AG04450 (cell line): Measurements from ENCODE around the gene CDK14. TPM values are rescaled to one million over a fixed set of nuclear protein-coding genes. Genes with fewer than 3 reads are reported as not detected.
A peak's percentile ranks its signal among the peaks of the same experiment; 100 is the strongest.

Experiments
- CTCF ChIA-PET: fragments of 300-600, 350-600 bp; formaldehyde crosslinking; extraction: SDS; loops from one replicate; lab custom pipeline; 2022; ENCODE audit warnings: antibody characterized with exemption, inconsistent platforms; lab: Charles Lee
- POLR2A ChIA-PET: fragments of 350-600 bp; formaldehyde crosslinking; extraction: SDS; loops from one replicate; lab custom pipeline; 2021; ENCODE audit warnings: antibody characterized with exemption, inconsistent platforms; lab: Yijun Ruan, JAX
- DNase-seq: peaks from one replicate; pipeline ENCODE4 v3.0.0-alpha.2; 2011; ENCODE audit warnings: low read depth, low spot score
- H3K27ac ChIP-seq: one replicate; pipeline ENCODE4 v1.5.1; 2012; ENCODE audit warnings: low read depth, low read length, control low read depth
- H3K27me3 ChIP-seq: one replicate; pipeline ENCODE4 v1.6.0; 2012; ENCODE audit warnings: low read length; ENCODE audit not compliant: control insufficient read depth, insufficient read depth
- H3K4me3 ChIP-seq: 2 replicates; pipeline ENCODE4 v1.5.1; 2011; ENCODE audit warnings: mild to moderate bottlenecking, low read depth, low read length, control low read depth
- H3K9me3 ChIP-seq: 2 replicates; pipeline ENCODE4 v1.5.1; 2012; ENCODE audit warnings: low read length; ENCODE audit not compliant: control insufficient read depth, insufficient read depth
- polyA plus RNA-seq: library from polyadenylated mRNA; depleted of rRNA; stranded (reverse); fragments of >200 nt; gene quantifications from 2 replicates; pipeline ENCODE4 v1.2.3, GENCODE V29; 2011
- TF ChIP-seq, protein P1 (sequence below): IDR thresholded peaks from 2 replicates; pipeline ENCODE4 v1.5.1; 2011; ENCODE audit warnings: low read depth, low read length, control low read depth, inconsistent platforms

Gene CDK14
- polyA plus RNA-seq, 1 experiment: 28.4 TPM

GRCh38 chr7:90824386-90825307 is 228.5 kb downstream of the CDK14 start:
- H3K27me3 ChIP-seq: no peaks in the 10 kb centered on the region
- peaks cover 9% of the 10 kb centered on the region for H3K9me3 ChIP-seq
- TF ChIP-seq, protein P1, sequence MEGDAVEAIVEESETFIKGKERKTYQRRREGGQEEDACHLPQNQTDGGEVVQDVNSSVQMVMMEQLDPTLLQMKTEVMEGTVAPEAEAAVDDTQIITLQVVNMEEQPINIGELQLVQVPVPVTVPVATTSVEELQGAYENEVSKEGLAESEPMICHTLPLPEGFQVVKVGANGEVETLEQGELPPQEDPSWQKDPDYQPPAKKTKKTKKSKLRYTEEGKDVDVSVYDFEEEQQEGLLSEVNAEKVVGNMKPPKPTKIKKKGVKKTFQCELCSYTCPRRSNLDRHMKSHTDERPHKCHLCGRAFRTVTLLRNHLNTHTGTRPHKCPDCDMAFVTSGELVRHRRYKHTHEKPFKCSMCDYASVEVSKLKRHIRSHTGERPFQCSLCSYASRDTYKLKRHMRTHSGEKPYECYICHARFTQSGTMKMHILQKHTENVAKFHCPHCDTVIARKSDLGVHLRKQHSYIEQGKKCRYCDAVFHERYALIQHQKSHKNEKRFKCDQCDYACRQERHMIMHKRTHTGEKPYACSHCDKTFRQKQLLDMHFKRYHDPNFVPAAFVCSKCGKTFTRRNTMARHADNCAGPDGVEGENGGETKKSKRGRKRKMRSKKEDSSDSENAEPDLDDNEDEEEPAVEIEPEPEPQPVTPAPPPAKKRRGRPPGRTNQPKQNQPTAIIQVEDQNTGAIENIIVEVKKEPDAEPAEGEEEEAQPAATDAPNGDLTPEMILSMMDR: no peak
- ChIA-PET POLR2A (interaction anchor here (0.7 to 1.7 kb wide), 3 partner anchors 8 to 211 kb away, joined by 3 to 4 read pairs (median 3); no protein-coding TSS in a partner anchor), CTCF (interaction anchor here (1.4 kb wide), 1 partner anchor 210 kb away, joined by 4 read pairs; no protein-coding TSS in a partner anchor)
- no peak overlapping the region for H3K4me3 ChIP-seq
- peak overlapping the region; percentile 53 for H3K27ac ChIP-seq
- peak; percentile 49 for DNase-seq

DNA sequence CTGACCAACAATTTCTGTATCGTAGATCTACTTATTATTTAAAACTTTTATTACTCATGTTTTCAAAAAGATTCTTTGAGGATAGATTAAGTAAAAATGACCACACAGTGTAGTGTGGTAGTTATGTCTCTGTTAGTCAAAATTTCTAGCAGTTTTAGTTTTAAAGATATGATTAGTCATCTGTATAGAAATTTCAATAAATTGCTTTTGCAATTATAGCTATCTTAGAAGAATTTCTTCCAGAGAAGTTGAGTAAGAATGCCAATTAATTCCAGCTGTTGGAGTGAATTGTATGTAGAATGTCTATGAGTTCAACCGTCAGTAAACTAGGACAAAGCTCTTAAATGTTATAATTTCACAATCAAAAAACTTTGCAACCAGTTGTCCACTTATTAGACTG is 229.7 kb downstream of the CDK14 start:
- ChIA-PET POLR2A (interaction anchor here (1.4 to 1.7 kb wide), 2 partner anchors 9 to 120 kb away, joined by 3 to 4 read pairs; no protein-coding TSS in a partner anchor), CTCF (interaction anchor here (1.4 kb wide), 1 partner anchor 209 kb away, joined by 4 read pairs; no protein-coding TSS in a partner anchor)
- Histone ChIP-seq H3K9me3 (peaks cover 17% of the 10 kb centered on the region), H3K27ac (no peak overlapping the region), H3K4me3 (no peak overlapping the region), H3K27me3 (no peaks in the 10 kb centered on the region)
- DNase-seq: no peak
- TF ChIP-seq, protein P1: no peak

- no peak overlapping the region for H3K4me3 ChIP-seq
- no peaks in the 10 kb centered on the region for H3K27me3 ChIP-seq
- DNase-seq: no peak
- POLR2A ChIA-PET: no interaction called here
- no peak overlapping the region for H3K27ac ChIP-seq
- TF ChIP-seq, protein P1: no peak
- CTCF ChIA-PET: interaction anchor here (0.6 kb wide), 1 partner anchor 439 kb away, joined by 4 read pairs; no protein-coding TSS in a partner anchor
- peaks cover 17% of the 10 kb centered on the region for H3K9me3 ChIP-seq
Measured at GRCh38 chr7:90828601-90829000, 232.5 kb downstream of the CDK14 start.

GRCh38 chr7:90830308-90830707 is 234.2 kb downstream of the CDK14 start:
- ChIA-PET POLR2A (no interaction called here), CTCF (no interaction called here)
- Histone ChIP-seq H3K9me3 (peaks cover 17% of the 10 kb centered on the region), H3K4me3 (no peak overlapping the region), H3K27me3 (no peaks in the 10 kb centered on the region), H3K27ac (no peak overlapping the region)
- no peak for DNase-seq
- TF ChIP-seq, protein P1: no peak

DNA sequence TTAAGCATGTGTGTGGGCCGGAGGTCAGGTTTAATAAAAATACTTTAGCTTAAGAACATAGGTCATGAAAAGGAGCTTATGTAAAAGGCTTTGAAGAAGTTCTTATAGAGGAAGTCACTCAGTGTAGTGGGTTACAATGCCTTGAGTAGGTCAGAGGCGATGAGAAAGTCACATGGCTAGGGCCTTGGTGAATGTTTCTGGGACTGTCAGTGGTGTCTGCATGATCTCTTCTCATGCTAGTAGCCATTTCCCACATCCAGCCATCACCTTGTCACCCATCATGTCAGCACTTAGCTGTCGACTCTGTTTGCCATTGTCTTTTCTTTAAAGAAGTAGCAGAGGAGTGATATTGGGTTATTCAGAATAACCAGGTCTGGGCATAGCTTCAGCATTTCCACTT is 236.6 kb downstream of the CDK14 start:
- DNase-seq: no peak
- Histone ChIP-seq H3K4me3 (no peak overlapping the region), H3K27me3 (no peaks in the 10 kb centered on the region), H3K9me3 (peaks cover 19% of the 10 kb centered on the region), H3K27ac (no peak overlapping the region)
- ChIA-PET POLR2A (no interaction called here), CTCF (no interaction called here)
- TF ChIP-seq, protein P1: no peak
